Motor neuron (in vitro differentiated cells): ENCODE data around the gene ADK. TPM values are rescaled to one million over a fixed set of nuclear protein-coding genes. Genes with fewer than 3 reads are reported as not detected.
A peak's percentile ranks its signal among the peaks of the same experiment; 100 is the strongest.

Experiments used
- ATAC-seq, 8 experiments: fragments of 200-7000 bp; cut with Tn5 transposase; replicated peaks in 6 of 8; 2 replicates each; pipeline ENCODE4 v1.8.0; 2021; ENCODE audit warnings: mild to moderate bottlenecking in 8 of 8, moderate library complexity in 8 of 8
- H3K27ac ChIP-seq, 2 donors: fragments of 250-450 bp; sonication (Bioruptor Pico); 2 replicates each; pipeline ENCODE4 v1.9.0; 2021; ENCODE audit warnings: antibody characterized with exemption in 2 of 2, mild to moderate bottlenecking in 2 of 2, moderate library complexity in 1 of 2
- H3K4me1 ChIP-seq, 2 donors: fragments of 250-450 bp; sonication (Bioruptor Pico); replicated peaks in 1 of 2; 2 replicates each; pipeline ENCODE4 v1.6.1; 2021; ENCODE audit warnings: antibody characterized with exemption in 2 of 2, mild to moderate bottlenecking in 2 of 2, moderate library complexity in 1 of 2
- H3K4me3 ChIP-seq, 5 donors: fragments of 250-450 bp; sonication (Bioruptor Pico); 2 replicates each; pipeline ENCODE4 v1.9.0; 2021; ENCODE audit warnings: antibody characterized with exemption in 5 of 5, mild to moderate bottlenecking in 5 of 5, moderate library complexity in 4 of 5
- WGBS, 10 experiments: fragments of 450-650 bp; shearing (Covaris generic); methylation state at CpG; one replicate each; pipeline ENCODE4 v1.0.0; 2022; 5-methylcytosine and 5-hydroxymethylcytosine counted together
- in situ Hi-C, 9 experiments: fragments of 400-800 bp; cut with MboI; loops; one replicate each; pipeline ENCODE4 v1.15.0; 2021; ENCODE audit warnings: low sequenced_read_pairs in 9 of 9, low pct_unique_long_range_greater_than_20kb in 2 of 9; ENCODE audit not compliant: unreplicated experiment in 9 of 9
- total RNA-seq, 8 experiments: library from RNA; unstranded; fragments of 300-600 nt; gene quantifications; 2 replicates each; pipeline versions ENCODE4 v1.2.3 to v1.2.4, GENCODE V29; 2022

ADK gene
- total RNA-seq, 8 experiments from 2014 or later, result 22.9 to 46.8 (median 31.7) TPM

DNA sequence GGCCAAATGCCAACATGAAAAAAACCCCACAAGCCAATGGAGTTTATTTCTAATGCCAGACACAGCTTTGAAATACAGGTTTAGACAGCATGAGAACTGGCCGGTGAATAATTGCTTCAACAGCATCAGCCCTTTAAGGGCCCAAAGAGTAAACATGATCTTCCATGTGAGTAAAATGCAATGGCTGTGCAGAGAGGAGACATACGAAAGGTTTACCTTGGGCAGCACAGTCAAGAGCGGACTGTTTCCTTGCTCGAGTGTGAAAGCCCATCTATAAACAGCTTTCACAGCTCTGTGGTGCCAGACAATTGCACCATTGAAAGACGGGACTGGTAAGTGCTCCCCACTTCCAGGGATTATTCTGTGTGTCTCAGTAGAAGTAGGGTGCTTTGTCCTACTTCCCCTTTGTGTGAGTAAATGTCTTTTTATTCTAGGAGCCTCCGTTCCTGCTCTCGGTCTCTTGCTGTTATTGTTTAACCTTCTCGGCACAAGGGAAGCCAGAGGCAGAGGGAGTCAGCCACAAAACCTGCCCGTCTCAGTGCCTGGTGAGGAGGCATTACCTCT lies 597.5 kb downstream of the ADK start:
- peak in 5 of 8 experiments; percentile 41 to 94 (median 45) for ATAC-seq
- H3K4me1 ChIP-seq, result peaks cover 1 to 3% of the 10 kb centered on the region in 2 donors
- no peak overlapping the region for H3K27ac ChIP-seq
- no peak overlapping the region for H3K4me3 ChIP-seq
- 37 to 87% (median 67%) methylated on average over 1 to 7 of the region's 9 CpGs; no CpG with 5 or more reads in 2 of the 10 experiments for WGBS, 10 experiments
- in situ Hi-C loops, result no loop called here

GRCh38 chr10:74750848-74751274 lies 599.8 kb downstream of the ADK start:
- in situ Hi-C loops, result no loop called here
- H3K4me1 ChIP-seq, result peaks cover 9 to 11% of the 10 kb centered on the region in 2 donors
- WGBS, 10 experiments, result 72 to 100% (median 93%) methylated on average over 1 to 5 of the region's 6 CpGs; no CpG with 5 or more reads in 5 of the 10 experiments
- ATAC-seq, result no peak
- H3K4me3 ChIP-seq, result no peak overlapping the region
- H3K27ac ChIP-seq, result no peak overlapping the region

GRCh38 chr10:74752371-74753040 lies 601.5 kb downstream of the ADK start:
- in situ Hi-C loops, result no loop called here
- ATAC-seq, result no peak
- WGBS, 10 experiments, result 93 to 100% (median 100%) methylated on average over 1 to 3 of the region's 6 CpGs; no CpG with 5 or more reads in 4 of the 10 experiments
- no peak overlapping the region for H3K27ac ChIP-seq
- peaks cover 9 to 11% of the 10 kb centered on the region in 2 donors for H3K4me1 ChIP-seq
- H3K4me3 ChIP-seq, result no peak overlapping the region

GRCh38 chr10:74753442-74754211 lies 602.6 kb downstream of the ADK start:
- in situ Hi-C loops, result no loop called here
- 0 to 100% (median 93%) methylated on average over 1 to 7 of the region's 17 CpGs; no CpG with 5 or more reads in 4 of the 10 experiments for WGBS, 10 experiments
- Histone ChIP-seq H3K4me3 (no peak overlapping the region), H3K27ac (no peak overlapping the region), H3K4me1 (peaks cover 9 to 11% of the 10 kb centered on the region in 2 donors)
- peak in 5 of 8 experiments; percentile 13 to 92 (median 46) for ATAC-seq

DNA sequence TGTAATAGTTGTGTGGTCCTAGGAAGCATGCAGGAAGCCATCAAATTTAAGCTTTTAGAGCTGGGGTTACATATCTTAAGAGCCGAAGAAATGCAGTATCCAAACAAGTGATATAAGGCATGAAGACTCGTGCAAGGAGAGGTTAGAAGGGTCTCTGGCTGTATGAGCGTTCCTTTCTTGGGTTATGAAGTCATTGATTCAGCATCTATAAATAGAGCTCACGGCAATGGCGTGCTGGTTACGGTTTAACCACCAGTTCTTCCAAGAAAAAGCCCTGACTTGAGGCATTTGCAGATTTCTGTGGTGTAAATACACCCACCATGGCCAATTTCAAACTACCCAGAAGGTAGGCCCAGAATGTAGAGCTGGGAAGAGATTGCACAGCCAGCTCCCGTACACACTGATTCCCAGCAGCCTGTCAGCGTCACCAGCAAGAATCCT lies 603.4 kb downstream of the ADK start:
- in situ Hi-C loops, result no loop called here

GRCh38 chr10:74755273-74755672 lies 604.3 kb downstream of the ADK start:
- H3K4me1 ChIP-seq, result peaks cover 9 to 15% of the 10 kb centered on the region in 2 donors
- ATAC-seq, result no peak
- WGBS, 10 experiments, result 79 to 100% (median 96%) methylated on average over 1 to 10 of the region's 10 CpGs; no CpG with 5 or more reads in 1 of the 10 experiments
- in situ Hi-C loops, result no loop called here
- H3K4me3 ChIP-seq, result no peak overlapping the region
- H3K27ac ChIP-seq, result no peak overlapping the region

More for the DNA sequence above, 603.4 kb downstream of the ADK start:
- ATAC-seq, result peak in 3 of 8 experiments; percentile 49 to 55 (median 54)
- 68 to 100% (median 83%) methylated on average over 1 to 7 of the region's 8 CpGs; no CpG with 5 or more reads in 4 of the 10 experiments for WGBS, 10 experiments
- Histone ChIP-seq H3K4me3 (no peak overlapping the region), H3K27ac (no peak overlapping the region), H3K4me1 (peaks cover 9 to 11% of the 10 kb centered on the region in 2 donors)

Other genes with a start within 250 kb of the ADK start
- 1 to 10 TPM in 3 of 8 experiments, under 1 TPM in 5; 0.17 to 10.0 (median 0.74) TPM for gene PLAU, start 240.1 kb upstream of the ADK start, total RNA-seq
- gene VCL, start 153.1 kb upstream of the ADK start, total RNA-seq, result 100 to 1,000 TPM in 1 of 8 experiments, 10 to 100 TPM in 7; 15.9 to 105 (median 44.0) TPM
- 10 to 100 TPM; 37.0 to 51.2 (median 42.6) TPM for gene AP3M1, start 393 bp upstream of the ADK start, total RNA-seq